Calu3 (cell line): ENCODE data around the gene MAML3. TPM values are rescaled to one million over a fixed set of nuclear protein-coding genes. Genes with fewer than 3 reads are reported as not detected.
A peak's percentile ranks its signal among the peaks of the same experiment; 100 is the strongest.

Experiments
- Bru-seq: library from RNA; stranded (reverse); fragments of 400-500 nt; gene quantifications from one replicate; lab custom pipeline; 2021; lab: Mats Ljungman, UMichigan
- BruChase-seq, 2 experiments: library from RNA; stranded (reverse); fragments of 400-500 nt; gene quantifications; one replicate each; lab custom pipeline; 2021; lab: Mats Ljungman, UMichigan
- BruUV-seq: library from RNA; stranded (reverse); fragments of 400-500 nt; replicated peaks from 2 replicates; lab custom pipeline; 2021; lab: Mats Ljungman, UMichigan
- CTCF ChIA-PET: fragments of 300-600 bp; sonication (Branson Sonifier 250); formaldehyde crosslinking; loops from one replicate; lab custom pipeline; 2022; ENCODE audit warnings: antibody characterized with exemption; lab: Charles Lee
- DNase-seq: peaks from one replicate; pipeline ENCODE4 v3.0.0; 2022
- H3K27ac Mint-ChIP-seq: one replicate; pipeline ENCODE4 v1.8.0; 2022; ENCODE audit warnings: mixed read lengths; ENCODE audit not compliant: unreplicated experiment
- H3K27me3 Mint-ChIP-seq: one replicate; pipeline ENCODE4 v1.8.0; 2022; ENCODE audit warnings: mixed read lengths; ENCODE audit not compliant: unreplicated experiment
- H3K36me3 Mint-ChIP-seq: one replicate; pipeline ENCODE4 v1.8.0; 2022; ENCODE audit warnings: mild to moderate bottlenecking, moderate library complexity, mixed read lengths; ENCODE audit not compliant: insufficient read depth, unreplicated experiment
- H3K4me1 Mint-ChIP-seq: one replicate; pipeline ENCODE4 v1.8.0; 2022; ENCODE audit warnings: mild to moderate bottlenecking, low read depth, mixed read lengths; ENCODE audit not compliant: unreplicated experiment
- H3K4me3 Mint-ChIP-seq: one replicate; pipeline ENCODE4 v1.8.0; 2022; ENCODE audit warnings: mild to moderate bottlenecking, low read depth, moderate library complexity, mixed read lengths; ENCODE audit not compliant: unreplicated experiment
- H3K9me3 Mint-ChIP-seq: one replicate; pipeline ENCODE4 v1.8.0; 2022; ENCODE audit warnings: low read depth, mixed read lengths; ENCODE audit not compliant: unreplicated experiment
- CTCF ChIP-seq: fragments of 200-600 bp; IDR thresholded peaks from one replicate; pipeline ENCODE4 v1.8.0; 2022; ENCODE audit warnings: antibody characterized with exemption; ENCODE audit not compliant: unreplicated experiment
- intact Hi-C: fragments of 100-400 bp; cut with micrococcal nuclease; formaldehyde crosslinking; loops from one replicate; pipeline ENCODE4 v1.10.0; 2022; ENCODE audit not compliant: unreplicated experiment
- long read RNA-seq: library from polyadenylated mRNA; stranded (forward); transcript quantifications from one replicate; pipeline ENCODE4 v2.0.0, GENCODE V29; 2022
- total RNA-seq: library from RNA; stranded (reverse); gene quantifications from 2 replicates; pipeline ENCODE4 v1.2.3, GENCODE V29; 2022

The MAML3 gene
- total RNA-seq (3.8 and 4.0 TPM in 2 replicates), Bru-seq, nascent RNA (percentile 56 among the genes with signal in this experiment), BruChase-seq, experiment 1, labeled RNA remaining after a 6-hour chase (percentile 53 among the genes with signal in this experiment), BruChase-seq, experiment 2, labeled RNA remaining after a 2-hour chase (percentile 52 among the genes with signal in this experiment)
- long read RNA-seq, partial matches to known transcripts: 1 of 7 reads
- long read RNA-seq, other reads (novel, unspliced or antisense): 6 of 7 reads

DNA sequence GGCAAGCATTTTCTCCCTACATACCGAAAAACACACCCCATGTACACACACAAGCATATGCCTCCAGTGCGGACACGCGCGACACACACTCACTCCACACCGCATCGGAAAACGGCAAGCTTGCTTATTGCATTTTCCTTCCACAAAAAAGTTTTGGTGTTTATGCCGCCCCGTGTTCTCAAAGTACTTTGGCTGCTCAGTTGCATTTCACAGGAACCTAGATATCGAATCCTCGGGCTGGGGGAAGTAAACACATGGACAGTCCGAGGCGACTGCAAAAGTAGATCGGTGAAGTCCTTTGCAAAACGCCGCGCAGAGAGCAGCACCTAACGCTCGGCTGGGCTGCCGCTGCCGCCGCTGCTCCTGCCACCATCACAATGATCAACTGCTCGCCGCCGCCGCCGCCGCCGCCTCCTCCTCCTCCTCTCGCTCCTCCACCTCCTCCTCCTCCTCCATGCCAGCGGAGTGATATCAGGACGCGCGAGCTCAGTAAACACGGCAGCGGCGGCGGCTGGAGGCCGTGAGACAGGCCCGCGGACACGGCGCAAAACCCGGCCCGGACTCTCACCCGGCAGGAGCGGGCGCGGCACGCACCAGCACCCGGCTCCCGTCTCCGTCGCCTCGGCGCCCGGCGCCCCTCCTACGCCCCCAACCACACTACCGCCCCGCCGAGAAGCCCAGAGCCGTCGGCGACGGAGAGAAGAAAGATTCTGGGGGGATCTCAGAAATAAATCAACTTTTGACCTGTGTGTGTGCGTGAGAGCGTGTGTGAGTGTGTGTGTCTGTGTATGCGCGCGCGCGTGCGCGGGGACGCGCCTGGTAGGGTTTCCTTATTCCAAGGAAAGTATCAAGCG is at the start of gene MAML3:
TSS of gene MAML3 (minus strand) at position 467 of the 854 bp plus-strand sequence. CDS start 857 bp downstream, outside the sequence.
- BruUV-seq: TSS peak; percentile 32
- Mint-ChIP-seq H3K36me3 (peaks cover 47% of the 10 kb centered on the region), H3K4me1 (no peaks in the 10 kb centered on the region), H3K9me3 (no peaks in the 10 kb centered on the region), H3K27me3 (no peaks in the 10 kb centered on the region), H3K27ac (peak within 1 kb of the TSS; percentile 73), H3K4me3 (peak within 1 kb of the TSS; percentile 90)
- TF ChIP-seq CTCF: no peak
- DNase-seq: peak; percentile 90
- intact Hi-C loops: loop anchor here (2.0 to 10.0 kb wide), 3 partner anchors 57 to 171 kb away; no protein-coding TSS in a partner anchor
- CTCF ChIA-PET: interaction anchor here (1.0 to 2.5 kb wide), 2 partner anchors 104 to 142 kb away, joined by 3 to 7 read pairs; no protein-coding TSS in a partner anchor

GRCh38 chr4:140198942-140199341 is 45.0 kb upstream of the MAML3 start:
- DNase-seq: no peak

GRCh38 chr4:140195806-140196205 is 41.8 kb upstream of the MAML3 start:
- H3K9me3 Mint-ChIP-seq: no peaks in the 10 kb centered on the region
- BruUV-seq: no TSS peak
- TF ChIP-seq CTCF: no peak
- no peak overlapping the region for H3K27ac Mint-ChIP-seq
- DNase-seq: no peak
- H3K4me1 Mint-ChIP-seq: no peaks in the 10 kb centered on the region
- H3K27me3 Mint-ChIP-seq: no peaks in the 10 kb centered on the region
- intact Hi-C loops: no loop called here
- CTCF ChIA-PET: no interaction called here
- H3K36me3 Mint-ChIP-seq: no peaks in the 10 kb centered on the region
- no peak overlapping the region for H3K4me3 Mint-ChIP-seq

More at GRCh38 chr4:140198942-140199341, 45.0 kb upstream of the MAML3 start:
- CTCF ChIA-PET: no interaction called here
- no peak for TF ChIP-seq CTCF
- Mint-ChIP-seq H3K27me3 (no peaks in the 10 kb centered on the region), H3K36me3 (no peaks in the 10 kb centered on the region), H3K9me3 (no peaks in the 10 kb centered on the region), H3K4me3 (no peak overlapping the region), H3K4me1 (no peaks in the 10 kb centered on the region), H3K27ac (no peak overlapping the region)
- intact Hi-C loops: no loop called here
- BruUV-seq: no TSS peak

- Mint-ChIP-seq H3K9me3 (no peaks in the 10 kb centered on the region), H3K36me3 (no peaks in the 10 kb centered on the region), H3K27me3 (no peaks in the 10 kb centered on the region), H3K4me3 (no peak overlapping the region), H3K4me1 (peaks cover 11% of the 10 kb centered on the region), H3K27ac (no peak overlapping the region)
- no peak for DNase-seq
- no TSS peak for BruUV-seq
- CTCF ChIA-PET: interaction anchor here (0.6 kb wide), 1 partner anchor 87 kb away, joined by 7 read pairs; no protein-coding TSS in a partner anchor
- TF ChIP-seq CTCF: no peak
- intact Hi-C loops: no loop called here
Observed at GRCh38 chr4:140189805-140190204, 35.8 kb upstream of the MAML3 start.
